Hypothalamus (tissue), 51 donors: Measurements from ENCODE around the gene EZR.
A peak's percentile ranks its signal among the peaks of the same experiment; 100 is the strongest.

Experiments
- DNase-seq, 51 donors: peaks; one replicate each; lab custom pipeline; 2025; lab: John Stamatoyannopoulos, UW

EZR gene

DNA sequence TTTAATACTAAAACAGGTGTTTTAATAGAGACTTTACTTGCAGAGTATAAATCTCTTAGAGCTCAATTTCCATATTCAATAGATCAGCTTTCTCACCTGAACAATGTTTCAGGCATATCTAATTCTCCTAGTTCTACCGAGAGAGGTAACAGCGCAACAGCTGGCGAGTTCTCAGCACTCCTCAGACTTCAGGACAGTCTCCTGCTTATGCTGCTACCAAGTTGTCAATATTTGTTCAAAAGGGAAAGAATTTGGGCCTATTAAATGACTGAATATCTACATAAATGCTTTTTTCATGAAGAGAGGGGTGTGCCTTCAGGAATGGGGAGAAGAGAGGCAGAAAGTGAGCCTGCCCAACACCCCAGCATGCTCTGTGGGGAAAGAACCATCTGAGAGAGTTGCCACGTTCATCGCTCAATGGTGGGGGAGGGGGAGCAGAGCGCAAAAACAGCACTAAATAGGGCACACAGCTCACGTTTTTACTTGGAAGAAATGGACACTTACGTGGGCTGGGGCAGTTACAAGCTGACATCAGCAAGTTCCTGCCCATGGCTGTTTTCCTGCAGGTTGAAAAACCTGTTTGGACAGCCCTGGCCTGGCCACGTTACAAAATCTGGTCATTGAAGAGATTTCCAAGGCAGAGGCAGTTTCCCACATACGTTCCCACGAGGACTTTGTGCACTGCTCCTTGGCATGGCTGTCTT, 38.0 kb downstream of the EZR start:
- no peak for DNase-seq

DNA sequence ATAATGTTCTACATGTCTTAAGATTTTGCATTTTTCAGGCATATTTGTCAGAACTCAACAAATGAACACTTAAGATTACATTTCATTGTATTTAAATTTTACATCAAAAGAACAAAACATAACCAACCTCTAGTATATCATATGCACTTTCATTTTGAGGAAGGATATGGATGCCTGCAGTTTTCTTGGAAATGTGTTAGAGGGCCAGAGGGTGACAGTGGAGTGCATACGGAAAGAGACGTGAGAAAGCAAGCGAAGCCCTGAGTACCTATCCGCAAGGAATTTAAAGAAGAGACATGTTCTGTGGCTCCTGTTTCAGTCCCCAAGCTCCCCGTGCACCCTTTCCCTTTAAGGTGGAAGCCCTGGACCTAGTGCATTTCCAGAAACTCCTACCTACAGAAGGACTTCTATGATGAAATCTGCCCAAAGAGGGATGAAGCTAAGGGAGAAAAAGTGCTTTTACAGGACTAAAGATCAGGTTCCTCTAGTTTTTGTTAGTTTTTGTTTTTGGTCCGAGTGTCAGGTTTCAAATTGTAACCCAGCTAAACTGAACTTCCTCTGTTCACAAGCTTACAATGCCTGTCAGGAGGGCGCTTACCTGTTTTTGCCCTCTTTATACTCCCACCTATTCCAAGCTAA, 38.8 kb downstream of the EZR start:
- DNase-seq: no peak

DNA sequence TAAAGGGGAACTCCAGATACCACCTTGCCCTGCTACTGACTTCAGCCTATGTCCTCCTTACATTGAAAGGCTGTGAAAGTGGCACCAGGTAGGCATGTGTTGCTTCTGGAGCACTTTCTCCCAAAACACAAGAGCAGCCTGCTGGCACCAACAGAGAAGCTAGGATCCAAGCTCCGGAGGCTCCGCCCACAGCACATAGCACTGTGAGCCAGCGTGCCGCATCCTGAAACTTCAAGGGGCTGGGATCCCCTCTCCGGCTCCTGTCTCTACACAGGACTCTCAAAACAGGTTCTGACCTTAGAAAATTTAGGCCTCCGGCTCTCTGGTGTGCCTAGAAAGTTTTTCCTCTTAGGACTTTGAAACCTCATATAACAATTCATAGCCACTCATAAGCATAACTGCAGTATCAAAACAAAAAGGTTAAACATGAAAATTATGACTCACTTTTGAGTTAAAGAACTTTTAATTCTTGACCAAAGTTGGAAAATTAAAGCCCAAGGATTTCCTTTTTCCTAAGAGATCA, 41.1 kb downstream of the EZR start:
- DNase-seq: no peak

DNA sequence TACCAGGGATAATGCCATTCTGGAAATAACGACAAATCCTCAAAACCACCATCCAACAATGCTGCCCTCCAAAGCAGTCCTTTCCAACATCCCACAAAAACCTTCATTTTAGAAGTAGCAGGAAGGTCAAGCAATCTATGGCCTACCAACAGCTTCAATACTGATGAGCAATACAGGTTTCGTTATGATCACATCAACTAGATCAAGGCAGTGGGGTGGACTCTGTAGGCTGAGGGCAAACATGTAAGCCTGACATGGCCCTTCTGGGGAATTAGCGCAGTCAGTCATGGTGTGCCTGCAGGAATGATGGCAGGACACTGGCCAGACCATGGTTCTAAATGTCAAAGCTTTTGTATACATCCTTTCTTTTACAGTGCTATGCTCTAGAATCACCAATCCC, 41.7 kb downstream of the EZR start:
- no peak for DNase-seq

DNA sequence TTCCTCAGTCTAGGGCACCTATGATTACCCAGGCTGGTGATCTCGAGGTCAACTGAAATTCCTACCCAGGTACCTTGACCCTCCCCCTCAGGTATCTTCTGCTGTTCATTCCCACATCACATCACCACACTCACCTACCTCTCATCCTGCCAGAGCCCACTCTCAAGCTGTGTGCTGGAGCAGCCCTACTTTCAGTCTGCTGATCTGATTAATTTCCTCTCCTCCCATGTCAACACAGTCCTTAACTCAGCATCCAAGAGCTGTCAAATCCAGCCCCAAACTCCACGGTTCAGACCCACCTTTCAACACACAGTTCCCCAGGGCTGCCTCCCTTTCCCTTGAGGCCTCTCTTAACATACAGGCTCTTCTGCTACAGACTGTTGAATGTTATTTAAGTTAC, 42.4 kb downstream of the EZR start:
- DNase-seq: no peak

DNA sequence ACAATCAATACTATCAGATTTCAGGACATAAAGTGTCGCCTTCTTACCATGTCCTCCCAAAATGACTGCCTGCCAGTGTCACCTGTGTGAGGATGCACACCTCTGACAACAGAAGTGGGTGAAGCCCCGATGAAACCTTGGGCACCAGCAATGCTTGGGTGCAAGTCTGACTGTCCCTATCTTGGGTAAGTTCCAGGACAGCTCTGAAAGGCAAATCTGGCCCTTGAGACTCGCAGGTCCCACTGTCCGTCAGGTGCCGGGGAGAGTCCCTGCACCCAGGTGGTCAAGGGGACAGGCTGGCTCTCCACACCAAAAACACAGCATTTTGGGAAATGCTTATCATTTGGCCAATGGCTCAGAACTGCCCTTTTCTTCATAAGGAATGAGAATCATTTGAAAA, 43.3 kb downstream of the EZR start:
- DNase-seq: no peak

DNA sequence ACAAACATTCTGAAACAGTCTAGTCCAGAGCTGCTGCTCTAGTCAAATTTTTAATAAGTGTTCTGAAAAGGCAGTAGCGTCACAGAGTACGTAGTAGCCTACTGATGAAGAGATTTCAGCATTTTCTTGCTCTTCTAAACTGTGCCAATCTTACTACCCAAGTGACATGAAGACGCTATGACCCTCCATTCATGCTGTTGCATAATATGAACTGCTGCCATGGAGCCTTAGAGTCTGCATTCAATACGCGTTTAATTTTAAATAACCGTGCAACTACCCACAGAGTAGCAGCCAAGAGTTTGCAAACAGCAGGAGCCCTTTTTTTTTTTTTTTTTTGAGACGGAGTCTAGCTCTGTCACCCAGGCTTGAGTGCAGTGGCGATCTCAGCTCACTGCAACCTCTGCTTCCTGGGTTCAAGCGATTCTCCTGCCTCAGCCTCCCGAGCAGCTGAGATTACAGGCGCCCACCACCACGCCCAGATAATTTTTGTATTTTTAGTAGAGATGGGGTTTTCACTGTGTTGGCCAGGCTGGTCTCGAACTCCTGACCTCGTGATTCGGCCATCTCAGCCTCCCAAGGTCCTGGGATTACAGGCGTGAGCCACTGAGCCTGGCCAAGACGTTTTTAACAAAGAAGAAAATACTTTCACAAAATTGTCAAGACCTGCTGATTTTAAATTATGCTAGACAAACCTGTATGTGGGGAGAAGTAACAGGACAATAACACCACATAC, 44.3 kb downstream of the EZR start:
- no peak for DNase-seq

DNA sequence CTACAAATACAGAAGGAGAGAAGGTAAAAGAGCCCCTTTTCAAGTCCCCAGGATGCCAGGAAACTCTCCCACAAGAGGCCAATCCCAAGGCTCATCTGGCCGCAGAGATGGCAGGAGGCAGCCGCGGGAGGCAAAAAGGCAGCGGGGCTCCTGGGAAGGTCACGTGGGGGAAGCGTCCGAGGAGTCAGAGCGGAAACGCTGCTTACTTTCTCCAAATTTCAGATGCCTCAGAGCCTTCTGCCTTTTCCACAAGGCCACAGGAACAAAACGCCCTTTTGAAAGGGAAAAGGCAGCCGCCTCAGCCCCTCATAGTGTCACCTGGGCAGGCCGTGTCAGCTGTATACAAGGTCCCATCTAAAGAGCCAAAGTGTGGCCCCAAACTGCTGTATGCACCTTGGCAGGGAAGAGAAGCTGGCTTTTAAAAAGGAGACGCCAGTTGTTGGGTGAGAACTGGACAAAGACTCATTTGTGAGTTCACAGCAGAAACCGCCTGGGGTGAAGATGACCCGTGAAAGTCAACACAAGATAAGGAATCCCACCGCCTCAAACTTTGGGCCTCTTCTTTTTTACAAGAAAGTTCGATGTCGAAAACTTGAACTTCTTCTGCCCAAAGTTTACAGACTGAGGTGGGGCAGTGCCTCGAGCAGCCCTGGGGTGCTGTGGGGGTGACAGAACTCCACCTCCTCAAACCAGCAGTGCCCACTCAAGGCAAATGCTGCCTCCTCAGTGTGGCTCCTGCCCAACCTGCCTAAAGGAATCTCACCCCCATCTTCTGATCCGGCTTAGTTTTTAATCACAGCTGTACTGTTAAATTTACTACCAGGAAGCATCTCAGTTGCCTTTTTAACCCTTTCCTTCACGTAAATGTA, 45.4 kb downstream of the EZR start:
- no peak for DNase-seq

DNA sequence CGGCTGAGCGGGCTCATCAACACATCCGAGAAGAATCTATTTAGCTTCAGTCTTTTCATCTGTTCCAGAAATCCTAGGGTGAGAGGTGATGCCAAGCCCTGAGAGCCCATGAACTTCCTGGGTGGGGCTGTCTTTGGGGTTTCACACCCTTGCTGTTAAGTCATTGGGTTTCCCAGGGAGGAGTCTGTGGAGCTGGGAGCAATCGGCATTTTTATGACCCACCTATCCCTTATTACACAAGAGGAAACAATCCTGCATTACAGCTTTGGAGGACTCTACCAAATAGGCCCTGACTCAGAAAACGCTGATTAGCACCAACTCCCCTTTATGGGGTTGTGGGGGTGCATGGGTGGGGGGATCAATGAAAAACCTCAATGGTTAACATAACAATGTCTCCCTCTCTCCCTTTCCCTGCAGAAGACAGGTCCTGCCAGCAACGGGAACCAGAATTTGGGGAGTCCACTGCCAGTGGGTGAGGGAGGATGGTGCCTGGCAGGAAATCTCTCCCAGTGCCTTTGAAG, 46.3 kb downstream of the EZR start:
- no peak for DNase-seq

DNA sequence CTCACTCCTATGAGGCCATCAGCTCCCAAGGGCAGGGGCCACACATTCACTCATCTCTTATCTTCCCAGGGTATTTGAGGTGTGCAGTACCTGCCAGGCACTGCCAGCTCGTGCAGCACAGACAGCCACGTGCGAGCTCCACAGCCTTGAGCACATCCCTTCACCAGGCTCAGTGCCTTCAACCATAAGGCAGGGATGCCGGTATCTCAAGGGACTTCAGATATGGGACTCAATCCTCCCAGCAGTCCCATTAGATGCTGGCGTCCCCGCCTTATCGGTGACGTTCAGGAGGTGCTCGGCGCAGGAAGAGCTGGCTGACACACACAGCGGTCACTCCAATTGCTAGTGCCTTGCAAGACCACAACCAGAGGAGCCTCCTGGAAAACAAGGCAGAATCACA, 47.0 kb downstream of the EZR start:
- no peak for DNase-seq

DNA sequence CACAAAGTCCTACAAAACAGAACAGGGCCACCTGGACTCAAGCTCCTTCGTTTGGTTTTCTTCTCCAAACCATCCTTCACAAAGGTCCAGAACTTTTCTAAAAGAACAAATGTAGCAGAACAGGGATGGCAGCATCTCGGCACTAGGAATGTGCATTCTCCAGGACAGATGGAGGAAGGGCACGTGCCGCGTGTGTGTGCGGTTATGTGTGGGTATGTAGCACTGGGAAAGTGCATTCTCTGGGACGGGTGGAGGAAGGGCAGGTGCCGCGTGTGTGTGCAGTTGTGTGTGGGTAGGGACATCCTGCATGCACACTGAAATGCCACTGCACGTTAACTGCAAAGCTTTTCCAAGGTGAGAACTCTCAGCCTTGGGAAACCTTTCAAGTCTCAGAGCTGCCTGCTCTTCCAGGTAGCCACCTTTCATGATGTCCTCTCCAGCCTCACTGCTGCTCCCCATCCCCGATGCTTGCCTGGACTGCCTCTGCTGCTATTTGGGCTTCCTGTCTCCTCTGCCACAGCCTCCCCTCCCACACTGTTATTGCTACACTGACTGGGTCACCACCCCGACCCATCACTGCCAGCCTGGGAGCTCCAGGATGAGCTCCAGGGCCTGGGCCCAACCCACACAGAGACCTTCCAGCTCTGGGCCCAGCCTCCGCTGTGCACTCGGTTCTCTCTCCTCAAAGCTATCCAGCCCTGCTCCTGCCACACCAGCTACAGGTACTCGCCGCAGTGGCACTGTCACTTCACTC, 47.6 kb downstream of the EZR start:
- no peak for DNase-seq

DNA sequence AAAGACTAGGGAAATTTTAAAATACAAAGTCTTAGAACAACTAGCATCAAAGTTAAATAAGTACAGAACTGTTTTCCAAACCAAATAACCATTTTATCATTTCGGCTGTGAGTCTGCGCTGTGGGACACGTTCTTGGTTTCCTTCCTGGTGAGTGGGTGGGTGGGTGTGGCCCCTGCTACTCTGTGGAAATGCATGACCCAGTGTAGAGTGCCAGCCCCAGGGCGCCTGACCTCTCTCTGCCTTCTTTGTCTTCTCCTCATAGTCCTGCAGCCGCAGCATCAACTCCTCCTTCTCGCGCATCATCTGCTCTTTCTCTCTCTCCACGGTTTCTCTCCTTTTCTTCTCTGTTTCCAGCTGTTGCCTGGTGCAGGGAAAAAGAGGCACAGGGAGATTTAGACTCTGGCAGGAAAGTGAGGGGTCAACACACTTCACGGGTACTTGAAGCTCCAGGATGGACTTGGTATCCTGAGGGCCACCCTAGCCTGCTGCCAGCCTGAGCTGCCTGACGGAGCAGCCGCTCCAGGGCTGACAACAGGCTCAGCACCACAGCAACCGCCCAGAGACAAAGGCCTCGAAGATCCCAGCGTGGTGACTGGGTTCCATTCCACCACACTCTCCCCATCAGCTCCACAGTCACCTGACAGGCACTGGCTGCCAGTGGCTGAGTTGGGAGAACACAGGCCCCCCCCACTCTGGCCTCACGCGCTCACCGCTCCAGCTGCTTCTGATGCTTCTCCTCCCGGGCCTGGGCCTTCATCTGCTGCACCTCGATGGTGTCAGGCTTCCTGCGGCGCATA, 48.4 kb downstream of the EZR start:
- DNase-seq: peak in 27 of 51 donors; percentile 8 to 71 (median 45)

DNA sequence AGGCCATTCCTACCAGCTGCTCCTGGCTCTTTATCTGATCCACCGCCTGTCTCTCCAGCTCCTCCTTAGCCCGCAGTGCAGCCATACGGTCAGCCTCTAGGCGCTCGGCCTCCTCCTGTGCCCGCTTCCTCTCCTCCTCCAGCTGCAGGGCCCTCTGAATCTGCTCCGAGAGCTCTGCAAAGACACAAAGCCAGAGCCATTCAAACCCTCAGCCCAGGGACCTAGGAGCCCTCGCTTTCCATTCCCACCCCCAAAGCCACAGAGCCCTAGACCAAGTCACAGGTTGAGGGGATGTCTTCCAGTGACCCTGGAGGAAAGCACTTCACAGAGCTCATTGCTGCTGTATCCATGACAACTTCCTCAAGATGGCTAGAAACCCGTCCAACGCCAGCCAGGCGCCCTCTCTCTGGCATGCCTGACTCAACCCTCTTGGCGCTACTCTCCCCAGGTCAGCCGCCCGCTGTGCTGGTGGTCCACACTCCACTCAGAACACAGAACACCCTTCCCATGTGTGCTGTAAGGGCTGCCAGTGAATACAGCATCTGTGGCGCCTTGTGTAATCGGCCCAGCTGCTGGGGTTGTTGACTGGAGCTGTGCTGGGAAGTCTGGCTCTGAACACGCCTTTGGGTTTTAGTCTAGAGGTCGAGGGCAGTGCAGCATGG, 49.3 kb downstream of the EZR start:
- DNase-seq: peak in 38 of 51 donors; percentile 6 to 77 (median 50)

DNA sequence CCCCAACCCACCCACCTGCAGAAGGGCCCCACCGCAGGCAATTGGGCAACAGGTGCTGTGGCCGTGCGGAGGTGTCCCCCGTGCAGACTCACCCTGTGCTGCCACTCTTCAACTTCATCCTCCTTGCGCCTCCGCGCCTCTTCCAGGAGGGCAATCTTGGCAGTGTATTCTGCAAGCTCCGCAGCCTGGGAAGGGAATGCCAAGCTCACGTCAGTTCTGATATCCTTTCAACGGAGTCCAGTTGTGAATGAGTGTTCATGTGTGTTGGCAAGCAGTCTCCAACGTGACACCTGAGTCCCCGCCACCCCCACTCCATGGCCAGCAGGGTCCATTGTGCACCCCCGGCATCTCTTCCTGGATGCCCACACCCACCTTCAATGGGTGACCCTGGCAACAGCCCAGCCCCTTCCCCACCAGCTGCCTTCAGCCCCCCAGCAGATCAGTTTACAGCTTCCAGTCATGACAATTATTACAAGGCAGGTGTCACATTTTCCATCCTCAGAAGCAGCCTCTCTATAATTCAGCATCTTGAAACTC, 49.9 kb downstream of the EZR start:
- DNase-seq: no peak

DNA sequence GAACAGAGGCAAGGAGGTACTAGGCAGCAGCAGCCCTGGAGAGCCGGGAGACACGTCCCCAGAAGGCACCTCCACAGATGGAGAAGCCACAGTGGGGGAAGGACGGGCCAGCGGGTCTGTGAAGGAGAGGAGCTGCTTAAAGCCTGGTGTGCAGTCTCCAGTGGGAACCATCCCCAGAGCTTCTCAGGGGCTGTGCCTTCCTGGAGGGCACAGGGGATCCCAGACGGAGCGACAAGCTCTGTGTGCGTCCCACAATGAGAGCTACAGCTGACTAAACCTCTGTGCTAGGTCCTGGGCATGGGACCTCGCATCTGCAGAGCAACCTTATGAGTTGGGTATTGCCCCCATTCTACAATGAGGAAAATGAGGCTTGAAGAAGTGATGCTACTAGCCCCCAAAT, 50.7 kb downstream of the EZR start:
- no peak for DNase-seq

DNA sequence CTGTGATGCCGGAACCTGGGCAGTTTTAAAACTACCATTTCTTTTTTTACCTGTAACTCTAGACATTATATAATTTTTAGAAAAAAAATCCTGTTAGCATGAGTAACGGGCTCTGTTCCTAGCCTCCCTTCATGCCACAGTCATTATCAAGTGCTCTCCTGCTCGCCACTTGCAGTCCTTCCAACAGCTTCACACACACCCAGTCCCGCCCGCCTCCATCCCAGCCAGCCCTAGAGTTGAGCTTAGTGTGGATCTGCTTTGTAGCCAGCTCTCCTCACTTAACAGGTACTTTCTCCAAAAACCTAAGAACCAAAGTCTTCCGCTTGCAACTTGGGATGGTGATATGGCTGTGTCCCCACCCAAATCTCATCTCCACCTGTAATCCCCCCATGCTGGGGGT, 51.5 kb downstream of the EZR start:
- DNase-seq: no peak

DNA sequence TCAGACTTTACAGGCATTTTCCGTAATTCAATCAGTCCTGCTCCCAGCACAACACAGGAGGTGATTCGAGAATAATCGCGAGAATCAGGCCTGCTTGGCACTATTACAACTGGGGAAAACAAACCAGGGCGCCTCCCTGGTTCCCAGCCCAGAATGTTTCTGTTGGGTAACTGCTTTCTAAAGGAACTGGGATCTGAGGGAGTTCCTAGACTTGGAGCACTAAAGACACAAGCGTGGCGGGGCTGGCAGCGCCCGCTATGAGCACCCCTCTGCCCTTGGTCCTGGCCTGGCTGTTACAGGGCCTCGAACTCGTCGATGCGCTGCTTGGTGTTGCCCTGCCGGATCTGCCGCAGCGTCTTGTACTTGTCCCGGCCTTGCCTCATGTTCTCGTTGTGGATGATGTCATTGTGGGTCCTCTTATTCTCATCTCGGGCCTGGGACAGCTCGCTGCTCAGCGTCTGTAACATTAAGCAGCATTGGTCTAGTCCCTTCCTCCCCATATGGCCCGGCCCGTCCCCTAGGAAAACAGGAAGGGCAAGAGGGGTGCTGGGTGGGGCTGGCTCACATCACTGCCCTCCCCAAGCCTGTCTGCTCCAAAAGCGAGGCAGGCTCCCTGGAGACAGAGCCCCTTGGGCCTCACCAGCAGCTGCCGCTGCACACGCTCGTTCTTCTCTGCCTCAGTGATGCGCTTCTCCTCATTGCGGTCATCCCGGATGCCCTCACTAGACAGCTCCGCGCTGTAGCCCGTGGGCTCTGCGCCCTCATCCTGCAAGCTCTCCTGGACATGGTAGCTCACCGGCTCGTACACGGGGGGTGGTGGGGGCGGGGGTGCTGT, 52.3 kb downstream of the EZR start:
- DNase-seq: peak in 25 of 51 donors; percentile 17 to 60 (median 37)
